GM19324 (cell line): Measurements from ENCODE around the gene FCSK.

Experiments
- ATAC-seq: cut with Tn5 transposase; IDR thresholded peaks from one replicate; pipeline ENCODE4 v1.9.1; 2021; ENCODE audit warnings: mild to moderate bottlenecking, moderate library complexity; ENCODE audit not compliant: unreplicated experiment, low FRiP score

Gene FCSK

DNA sequence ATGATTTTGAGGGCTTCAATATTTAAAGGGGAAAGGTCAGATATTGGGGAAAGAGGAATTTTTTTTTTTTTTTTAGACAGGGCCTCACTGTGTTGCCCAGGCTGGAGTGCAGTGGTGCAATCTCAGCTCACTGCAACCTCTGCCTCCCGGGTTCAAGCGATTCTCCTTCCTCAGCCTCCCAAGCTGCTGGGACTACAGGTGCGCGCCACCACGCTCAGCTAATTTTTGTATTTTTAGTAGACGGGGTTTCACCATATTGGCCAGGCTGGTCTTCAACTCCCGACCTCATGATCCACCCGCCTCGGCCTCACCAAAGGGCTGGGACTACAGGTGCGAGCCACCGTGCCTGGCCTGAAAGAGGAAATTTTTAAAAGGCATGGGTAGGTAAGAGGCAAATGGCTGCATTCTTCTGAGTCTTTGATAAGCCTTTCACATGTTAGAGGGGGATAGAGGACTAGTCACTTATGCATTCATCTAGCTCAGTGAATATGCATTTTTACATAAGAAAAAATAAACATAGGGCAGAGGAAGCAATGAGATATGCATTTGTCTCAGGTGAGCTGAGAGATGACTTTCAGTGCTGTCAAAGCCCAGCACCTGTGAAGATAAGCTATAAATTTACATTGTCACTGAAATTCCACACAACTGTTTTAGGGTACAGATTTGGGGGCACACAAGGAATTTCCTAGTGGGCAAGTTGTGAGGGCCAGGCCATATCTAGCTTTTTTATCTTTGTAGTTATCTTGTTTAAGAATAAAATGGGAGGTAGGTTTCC, 1.1 kb upstream of the FCSK start:
- no peak for ATAC-seq

- ATAC-seq: peak; percentile 4
Observed at GRCh38 chr16:70453892-70454221, 538 bp upstream of the FCSK start.

- ATAC-seq: no peak
Observed at GRCh38 chr16:70455910-70456309, 1.5 kb downstream of the FCSK start.

DNA sequence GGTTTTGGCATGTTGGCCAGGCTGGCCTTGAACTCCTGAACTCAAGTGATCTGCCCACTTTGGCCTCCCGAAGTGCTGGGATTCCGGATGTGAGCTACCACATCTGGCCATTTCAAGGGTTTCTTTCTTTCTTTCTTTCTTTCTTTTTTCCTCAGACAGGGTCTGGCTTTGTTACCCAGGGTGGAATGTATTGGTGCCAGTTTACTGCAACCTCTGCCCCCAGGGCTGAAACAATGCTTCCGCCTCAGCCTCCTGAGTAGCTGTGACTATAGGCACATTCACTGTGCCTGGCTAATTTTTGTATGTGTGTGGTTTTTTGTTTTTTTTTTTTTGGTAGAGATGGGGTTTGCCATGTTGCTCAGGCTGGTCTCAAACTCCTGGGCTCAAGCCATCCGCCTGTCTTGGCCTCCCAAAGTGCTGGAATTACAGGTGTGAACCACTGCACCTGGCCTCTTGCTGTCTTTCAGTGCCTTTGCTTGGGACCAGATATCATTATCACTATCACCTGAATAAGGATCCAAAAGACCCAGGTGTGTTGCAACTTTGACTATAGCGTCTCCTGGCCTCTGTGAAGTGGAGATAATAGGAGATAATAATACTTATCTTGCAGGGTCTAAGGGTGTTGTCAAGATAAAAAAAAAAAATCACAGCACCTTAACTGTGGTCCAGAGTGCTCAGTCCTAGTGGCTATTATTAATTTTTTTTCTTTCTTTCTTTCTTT, 3.2 kb downstream of the FCSK start:
- no peak for ATAC-seq

- no peak for ATAC-seq
Observed at GRCh38 chr16:70460737-70461261, 6.4 kb downstream of the FCSK start.

- ATAC-seq: no peak
Observed at GRCh38 chr16:70463235-70463634, 8.8 kb downstream of the FCSK start.

DNA sequence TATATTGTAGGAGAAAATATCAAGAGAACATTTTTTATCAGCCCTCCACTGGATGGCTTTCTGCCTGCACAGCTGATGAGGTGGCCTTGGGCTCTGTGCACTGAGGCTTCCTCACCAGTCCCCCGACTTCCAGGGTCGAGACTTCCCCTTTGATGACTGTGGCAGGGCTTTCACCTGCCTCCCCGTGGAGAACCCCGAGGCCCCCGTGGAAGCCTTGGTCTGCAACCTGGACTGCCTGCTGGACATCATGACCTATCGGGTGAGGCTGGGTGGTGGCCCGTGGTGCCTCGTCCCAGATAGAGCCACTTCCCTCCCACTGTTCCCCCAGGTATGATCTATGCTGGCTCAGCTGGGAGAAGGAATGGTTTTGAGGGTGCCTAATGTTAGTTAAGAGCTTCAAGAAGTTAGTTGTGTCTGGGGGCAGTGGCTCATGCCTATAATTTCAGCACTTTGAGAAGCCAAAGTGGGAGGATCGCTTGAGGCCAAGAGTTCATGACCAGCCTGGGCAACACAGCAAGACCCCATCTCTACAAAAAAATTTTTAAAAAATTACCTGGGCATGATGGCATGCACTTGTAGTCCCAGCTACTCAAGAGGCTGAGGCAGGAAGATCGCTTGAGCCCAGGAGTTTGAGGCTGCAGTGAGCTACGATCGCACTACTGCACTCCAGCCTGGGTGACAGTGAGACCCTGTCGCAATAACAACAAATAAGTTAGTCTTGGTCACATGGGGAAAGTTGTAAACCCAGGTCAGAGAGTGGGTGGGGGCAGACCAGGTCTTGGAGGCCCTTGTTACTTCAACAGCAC, 11.8 kb downstream of the FCSK start:
- no peak for ATAC-seq

GRCh38 chr16:70466805-70467076, 12.3 kb downstream of the FCSK start:
- ATAC-seq: no peak

DNA sequence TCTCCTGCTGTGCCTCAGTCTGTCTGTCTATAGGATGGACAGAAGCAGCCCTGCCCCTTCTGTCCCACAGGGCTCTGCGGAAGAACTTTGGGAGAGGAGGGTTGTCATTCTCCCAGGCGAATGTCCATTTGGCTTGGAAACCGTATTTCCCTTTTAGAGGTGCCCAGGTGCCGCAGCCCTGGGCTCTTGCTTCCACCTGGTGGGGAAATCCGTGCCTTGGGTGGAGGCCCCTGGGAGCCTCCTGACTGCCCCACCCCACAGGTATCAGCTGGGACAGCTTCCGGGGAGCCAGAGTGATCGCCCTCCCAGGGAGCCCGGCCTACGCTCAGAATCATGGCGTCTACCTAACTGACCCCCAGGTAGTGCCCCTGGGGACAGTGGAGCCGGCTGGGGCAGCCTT, 12.7 kb downstream of the FCSK start:
- ATAC-seq: no peak

GRCh38 chr16:70467608-70468007, 13.2 kb downstream of the FCSK start:
- no peak for ATAC-seq

GRCh38 chr16:70468776-70469525, 14.6 kb downstream of the FCSK start:
- no peak for ATAC-seq

- no peak for ATAC-seq
Observed at GRCh38 chr16:70470141-70470926, 15.9 kb downstream of the FCSK start.

DNA sequence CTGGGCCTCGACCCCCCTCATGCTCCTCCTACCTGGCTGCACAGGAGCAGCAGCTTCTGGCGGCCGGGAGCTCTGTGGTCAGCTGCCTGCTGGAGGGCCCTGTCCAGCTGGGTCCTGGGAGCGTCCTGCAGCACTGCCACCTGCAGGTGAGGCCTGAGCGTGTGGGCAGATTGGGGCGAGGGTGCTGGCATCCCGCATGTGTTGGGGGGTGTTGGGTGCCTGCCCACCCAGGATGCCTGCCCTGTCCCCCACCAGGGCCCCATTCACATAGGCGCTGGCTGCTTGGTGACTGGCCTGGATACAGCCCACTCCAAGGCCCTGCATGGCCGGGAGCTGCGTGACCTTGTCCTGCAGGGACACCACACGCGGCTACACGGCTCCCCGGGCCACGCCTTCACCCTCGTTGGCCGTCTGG, 16.5 kb downstream of the FCSK start:
- ATAC-seq: no peak

GRCh38 chr16:70472786-70473433, 18.5 kb downstream of the FCSK start:
- no peak for ATAC-seq

- no peak for ATAC-seq
Observed at GRCh38 chr16:70473446-70474319, 19.3 kb downstream of the FCSK start.

GRCh38 chr16:70474320-70475053, 20.1 kb downstream of the FCSK start:
- no peak for ATAC-seq

GRCh38 chr16:70475054-70475871, 20.9 kb downstream of the FCSK start:
- no peak for ATAC-seq
